Activated CD8-positive, alpha-beta memory T cell treated with anti-CD3 and anti-CD28 coated beads for 36 hours (primary cell): ENCODE data around the gene OPCML. TPM values are rescaled to one million over a fixed set of nuclear protein-coding genes. Genes with fewer than 3 reads are reported as not detected.
"Not testable (repeated sequence)": the region's sequence is repeated elsewhere in the genome, so short reads cannot be mapped to it uniquely, and the experiment has no call there.

Source experiments
- CTCF ChIA-PET: fragments of 350-600 bp; sonication (Branson Sonifier 250); formaldehyde crosslinking; loops from one replicate; lab custom pipeline; 2021; ENCODE audit warnings: antibody characterized with exemption; lab: Charles Lee
- POLR2A ChIA-PET: fragments of 350-600 bp; sonication (Branson Sonifier 250); formaldehyde crosslinking; loops from one replicate; lab custom pipeline; 2021; ENCODE audit warnings: antibody characterized with exemption; lab: Charles Lee
- total RNA-seq, 2 experiments: library from RNA; stranded (reverse); gene quantifications; one replicate each; pipeline ENCODE4 v1.2.3, GENCODE V29; 2021

Gene OPCML
- total RNA-seq, 2 experiments from 2014 or later, result not detected

GRCh38 chr11:132395434-132395833, 1136.9 kb downstream of the OPCML start:
- POLR2A ChIA-PET, result no interaction called here
- CTCF ChIA-PET, result no interaction called here

- POLR2A ChIA-PET, result no interaction called here
- CTCF ChIA-PET, result no interaction called here
These were observed 1152.8 kb downstream of the OPCML start for GRCh38 chr11:132379540-132379939.

- CTCF ChIA-PET, result no interaction called here
These were observed 1158.7 kb downstream of the OPCML start for GRCh38 chr11:132373405-132374143.

GRCh38 chr11:132370114-132370513, 1162.2 kb downstream of the OPCML start:
- CTCF ChIA-PET, POLR2A ChIA-PET: not testable (repeated sequence)

More at GRCh38 chr11:132373405-132374143, 1158.7 kb downstream of the OPCML start:
- POLR2A ChIA-PET, result no interaction called here

- CTCF ChIA-PET, result no interaction called here
- POLR2A ChIA-PET, result no interaction called here
These were observed 1165.0 kb downstream of the OPCML start for GRCh38 chr11:132367293-132367692.

- CTCF ChIA-PET, result no interaction called here
- POLR2A ChIA-PET, result no interaction called here
These were observed 1166.7 kb downstream of the OPCML start for GRCh38 chr11:132365650-132366049.
